ENCODE measurements around the gene HGD.

- TF ChIP-seq CTCF (conservative IDR thresholded peaks at IDR 0.05) (no peak), ZFX (IDR thresholded peaks at IDR 0.05) (no peak)
Observed at GRCh38 chr3:120625159-120625586, 56.9 kb downstream of the HGD start.
